Measurements from ENCODE around the gene RGS6.

Gene RGS6

DNA sequence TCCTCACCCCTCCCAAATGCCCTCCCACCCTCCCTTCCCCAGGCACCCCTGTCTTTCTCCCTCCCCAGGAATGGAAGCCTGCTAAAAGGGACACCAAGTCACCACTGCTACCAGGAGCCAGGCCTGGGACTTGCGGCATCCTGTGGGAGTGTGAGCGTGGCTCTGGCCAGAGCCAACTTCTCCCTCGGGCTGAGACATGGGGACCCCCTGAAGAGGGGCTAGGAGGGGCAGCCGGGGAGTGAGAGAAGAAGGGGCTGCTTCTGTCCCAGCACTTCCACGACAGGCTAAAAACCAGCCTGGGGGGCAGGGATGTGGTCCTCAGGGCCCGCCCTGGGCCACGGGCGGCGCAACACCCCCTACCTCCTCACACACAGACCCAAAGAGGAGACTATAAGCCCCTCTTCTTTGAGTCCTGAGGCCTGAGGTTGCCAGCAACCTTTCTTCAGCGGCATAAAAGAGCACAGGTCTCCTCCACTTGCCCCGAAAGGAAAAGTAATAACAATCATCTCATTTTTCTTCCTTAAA lies 682.7 kb downstream of the RGS6 start:
- no peak for DNase-seq

DNA sequence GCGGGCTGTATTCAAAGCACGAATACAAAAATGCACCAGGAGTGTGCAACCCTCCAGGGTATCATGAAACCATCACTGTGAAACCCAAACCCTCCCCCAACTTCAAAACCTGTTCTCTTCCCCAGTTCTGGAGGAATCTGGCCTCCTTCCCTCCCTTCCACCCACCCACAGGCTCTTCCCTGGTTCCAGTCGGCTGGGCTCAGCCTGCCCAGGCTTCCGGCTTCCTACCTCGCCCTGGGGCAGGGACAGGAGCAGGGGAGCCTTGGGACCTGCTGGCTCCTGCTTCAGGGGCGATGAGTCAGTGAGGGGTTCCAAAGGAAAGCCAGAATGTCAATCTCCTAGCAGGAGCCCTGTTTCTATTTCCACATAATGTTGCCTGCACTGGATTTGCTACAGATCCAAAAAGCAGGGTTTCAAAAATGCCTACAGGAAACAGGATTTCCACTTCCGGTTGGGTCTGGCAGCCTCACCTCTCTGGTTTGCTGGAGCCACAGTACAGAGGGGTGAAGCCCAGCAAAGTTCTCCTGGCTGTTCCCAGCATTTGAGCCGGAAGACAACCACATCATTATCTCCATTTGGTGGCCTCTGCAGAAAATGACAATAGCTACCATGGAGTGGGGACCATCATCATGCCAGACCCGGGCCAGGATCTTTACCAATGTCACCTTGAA lies 683.4 kb downstream of the RGS6 start:
- DNase-seq = no peak
